Transverse colon (tissue), 3 donors: ENCODE data around the gene PRPF6.

Experiments used
- CTCF ChIP-seq, 5 experiments: fragments of 200-600 bp in 3 of 5; fragments of 450-650 bp in 2 of 5; sonication (generic) in 3 of 5; IDR thresholded peaks; 1 replicate in 2 of 5; 2 replicates in 3 of 5; pipeline ENCODE4 v1.5.1; 2016 to 2017; ENCODE audit warnings: antibody characterized with exemption in 5 of 5, inconsistent platforms in 3 of 5, mild to moderate bottlenecking in 2 of 5, moderate library complexity in 1 of 5
- POLR2A ChIP-seq: fragments of 450-650 bp; IDR thresholded peaks from one replicate; pipeline ENCODE4 v1.6.1; 2016; ENCODE audit warnings: antibody characterized with exemption, mild to moderate bottlenecking, moderate library complexity

GRCh38 chr20:64035933-64036345 is 55.0 kb downstream of the PRPF6 start, which contains the start of gene C20orf204:
- TF ChIP-seq CTCF (IDR thresholded peaks at IDR 0.05), result no peak
- TF ChIP-seq POLR2A, result no peak
